HG03064 (cell line): ENCODE data around the gene SLC2A9.

ENCODE experiments used
- ATAC-seq: cut with Tn5 transposase; IDR thresholded peaks from one replicate; pipeline ENCODE4 v1.9.1; 2021; ENCODE audit warnings: low read depth; ENCODE audit not compliant: unreplicated experiment

Gene SLC2A9

GRCh38 chr4:10020871-10021652 lies at the start of gene SLC2A9:
Gene SLC2A9 (minus strand): TSS chr4:10021497. CDS start chr4:10021429, 68 bp downstream.
- ATAC-seq: no peak

- no peak for ATAC-seq
Measured at GRCh38 chr4:10069075-10069642, 47.9 kb upstream of the SLC2A9 start.

- ATAC-seq: no peak
Measured at GRCh38 chr4:10066670-10067651, 45.7 kb upstream of the SLC2A9 start.

- no peak for ATAC-seq
Measured at GRCh38 chr4:10066206-10066605, 44.9 kb upstream of the SLC2A9 start.

GRCh38 chr4:10063544-10064300 lies 42.4 kb upstream of the SLC2A9 start:
- ATAC-seq: no peak

- ATAC-seq: no peak
Measured at GRCh38 chr4:10061650-10062415, 40.5 kb upstream of the SLC2A9 start.

- no peak for ATAC-seq
Measured at GRCh38 chr4:10058371-10058770, 37.1 kb upstream of the SLC2A9 start.

- ATAC-seq: no peak
Measured at GRCh38 chr4:10057023-10057395, 35.7 kb upstream of the SLC2A9 start.

- no peak for ATAC-seq
Measured at GRCh38 chr4:10056334-10057022, 35.2 kb upstream of the SLC2A9 start.

GRCh38 chr4:10055871-10056270 lies 34.6 kb upstream of the SLC2A9 start:
- no peak for ATAC-seq

GRCh38 chr4:10054571-10055041 lies 33.3 kb upstream of the SLC2A9 start:
- ATAC-seq: no peak

- no peak for ATAC-seq
Measured at GRCh38 chr4:10053635-10054453, 32.5 kb upstream of the SLC2A9 start.

GRCh38 chr4:10051517-10052135 lies 30.3 kb upstream of the SLC2A9 start:
- ATAC-seq: no peak

GRCh38 chr4:10050721-10051120 lies 29.4 kb upstream of the SLC2A9 start:
- no peak for ATAC-seq

- ATAC-seq: no peak
Measured at GRCh38 chr4:10050261-10050661, 29.0 kb upstream of the SLC2A9 start.

GRCh38 chr4:10048941-10049697 lies 27.8 kb upstream of the SLC2A9 start:
- ATAC-seq: no peak

GRCh38 chr4:10047967-10048366 lies 26.7 kb upstream of the SLC2A9 start:
- no peak for ATAC-seq
